BJ (cell line): ENCODE measurements around the gene FUBP1. TPM values are rescaled to one million over a fixed set of nuclear protein-coding genes. Genes with fewer than 3 reads are reported as not detected.

Experiments used
- CTCF ChIA-PET: fragments of 350-600 bp; formaldehyde crosslinking; extraction: SDS; loops from one replicate; lab custom pipeline; 2021; ENCODE audit warnings: antibody characterized with exemption, inconsistent platforms; lab: Yijun Ruan, JAX
- POLR2A ChIA-PET: fragments of 300-600 bp; sonication (Branson Sonifier 250); formaldehyde crosslinking; extraction: SDS; loops from one replicate; lab custom pipeline; 2021; ENCODE audit warnings: antibody characterized with exemption; lab: Charles Lee
- DNase-seq: peaks from one replicate; pipeline ENCODE4 v3.0.0-alpha.2; 2011; ENCODE audit warnings: low read depth
- H3K27me3 ChIP-seq: 2 replicates; pipeline ENCODE4 v1.6.0; 2011; ENCODE audit warnings: low read length; ENCODE audit not compliant: control insufficient read depth, insufficient read depth
- H3K36me3 ChIP-seq: 2 replicates; pipeline ENCODE4 v1.5.1; 2011; ENCODE audit warnings: low read length; ENCODE audit not compliant: control insufficient read depth, insufficient read depth
- H3K4me3 ChIP-seq: 2 replicates; pipeline ENCODE4 v1.5.1; 2011; ENCODE audit warnings: low read depth, mild to moderate bottlenecking, control low read depth, low read length
- polyA plus RNA-seq: library from polyadenylated mRNA; depleted of rRNA; stranded (reverse); fragments of >200 nt; gene quantifications from 2 replicates; pipeline ENCODE4 v1.2.3, GENCODE V29; 2011
- TF ChIP-seq, protein P1 (sequence below): IDR thresholded peaks from 2 replicates; pipeline ENCODE4 v1.5.1; 2011; ENCODE audit warnings: low read depth, mild to moderate bottlenecking, control low read depth, inconsistent platforms, low read length, moderate library complexity; ENCODE audit not compliant: insufficient read depth

The FUBP1 gene
- polyA plus RNA-seq, 1 experiment: 79.0 TPM

DNA sequence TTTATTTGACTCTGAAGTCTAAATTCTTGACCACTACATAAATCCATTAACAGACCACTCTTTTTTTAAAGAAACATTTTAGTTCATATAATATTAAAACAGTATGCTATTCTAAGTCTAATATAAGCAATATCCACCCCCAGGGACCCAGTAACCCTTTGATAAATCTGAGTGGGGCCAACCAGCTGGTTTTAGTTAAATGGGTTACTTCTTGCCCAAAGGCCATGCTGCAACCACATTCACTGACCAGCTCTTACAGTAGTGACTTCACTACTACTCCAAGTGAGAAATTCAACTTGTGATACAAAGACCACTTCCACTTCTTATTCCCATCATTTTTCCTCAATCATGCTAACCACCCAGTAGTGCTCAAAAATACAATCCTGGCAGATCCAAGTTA lies 20.5 kb downstream of the FUBP1 start:
- DNase-seq: no peak
- TF ChIP-seq, protein P1, sequence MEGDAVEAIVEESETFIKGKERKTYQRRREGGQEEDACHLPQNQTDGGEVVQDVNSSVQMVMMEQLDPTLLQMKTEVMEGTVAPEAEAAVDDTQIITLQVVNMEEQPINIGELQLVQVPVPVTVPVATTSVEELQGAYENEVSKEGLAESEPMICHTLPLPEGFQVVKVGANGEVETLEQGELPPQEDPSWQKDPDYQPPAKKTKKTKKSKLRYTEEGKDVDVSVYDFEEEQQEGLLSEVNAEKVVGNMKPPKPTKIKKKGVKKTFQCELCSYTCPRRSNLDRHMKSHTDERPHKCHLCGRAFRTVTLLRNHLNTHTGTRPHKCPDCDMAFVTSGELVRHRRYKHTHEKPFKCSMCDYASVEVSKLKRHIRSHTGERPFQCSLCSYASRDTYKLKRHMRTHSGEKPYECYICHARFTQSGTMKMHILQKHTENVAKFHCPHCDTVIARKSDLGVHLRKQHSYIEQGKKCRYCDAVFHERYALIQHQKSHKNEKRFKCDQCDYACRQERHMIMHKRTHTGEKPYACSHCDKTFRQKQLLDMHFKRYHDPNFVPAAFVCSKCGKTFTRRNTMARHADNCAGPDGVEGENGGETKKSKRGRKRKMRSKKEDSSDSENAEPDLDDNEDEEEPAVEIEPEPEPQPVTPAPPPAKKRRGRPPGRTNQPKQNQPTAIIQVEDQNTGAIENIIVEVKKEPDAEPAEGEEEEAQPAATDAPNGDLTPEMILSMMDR: no peak
- POLR2A ChIA-PET: no interaction called here
- Histone ChIP-seq H3K27me3 (no peaks in the 10 kb centered on the region), H3K36me3 (peaks cover 15% of the 10 kb centered on the region), H3K4me3 (no peak overlapping the region)
- CTCF ChIA-PET: no interaction called here

DNA sequence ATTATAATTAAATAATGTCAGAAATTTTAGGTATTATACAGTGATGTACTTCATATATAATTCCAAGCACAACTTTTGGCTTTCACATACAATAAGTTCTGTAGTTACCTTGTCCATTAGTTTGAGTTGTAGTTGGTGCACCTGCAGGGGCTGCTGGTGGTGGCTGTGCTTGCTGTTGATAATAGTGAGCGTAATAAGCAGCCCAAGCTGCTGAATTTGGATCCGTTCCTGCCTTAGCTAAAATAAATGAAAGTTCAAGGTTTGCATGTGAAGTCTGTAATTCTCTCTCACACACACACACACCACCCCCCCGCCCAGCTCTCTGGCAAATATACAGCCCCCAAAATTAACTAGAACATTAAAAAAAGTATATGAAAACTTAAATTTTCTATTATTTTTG lies 22.4 kb downstream of the FUBP1 start:
- H3K36me3 ChIP-seq: peaks cover 16% of the 10 kb centered on the region
- ChIA-PET CTCF (interaction anchor here (0.8 to 1.6 kb wide), 2 partner anchors 14 to 157 kb away, joined by 3 read pairs; no protein-coding TSS in a partner anchor), POLR2A (no interaction called here)
- no peak overlapping the region for H3K4me3 ChIP-seq
- H3K27me3 ChIP-seq: no peaks in the 10 kb centered on the region
- no peak for DNase-seq
- TF ChIP-seq, protein P1: no peak

DNA sequence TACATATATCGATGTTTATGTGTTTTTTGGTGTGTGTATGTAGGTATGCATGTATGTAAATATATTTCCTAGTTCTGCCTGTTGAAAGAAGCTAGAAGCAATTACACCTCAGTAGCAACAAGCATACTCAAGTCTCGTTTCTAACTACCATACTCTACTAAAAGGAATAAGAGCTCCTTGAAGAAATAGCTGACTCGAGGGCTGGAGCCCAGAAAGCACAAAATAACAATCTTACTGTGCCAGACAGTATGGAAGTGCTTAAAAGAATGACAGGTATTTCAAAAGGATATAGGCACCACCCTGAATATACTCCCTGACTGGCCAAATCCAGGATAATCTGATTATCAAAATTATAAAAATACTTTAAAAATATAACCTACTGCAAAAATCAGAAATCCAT lies 23.2 kb downstream of the FUBP1 start:
- no peak for DNase-seq
- ChIA-PET POLR2A (no interaction called here), CTCF (interaction anchor here (0.7 to 1.6 kb wide), 4 partner anchors 13 to 159 kb away, joined by 3 read pairs; no protein-coding TSS in a partner anchor)
- Histone ChIP-seq H3K27me3 (no peaks in the 10 kb centered on the region), H3K4me3 (no peak overlapping the region), H3K36me3 (peaks cover 16% of the 10 kb centered on the region)
- TF ChIP-seq, protein P1: no peak

DNA sequence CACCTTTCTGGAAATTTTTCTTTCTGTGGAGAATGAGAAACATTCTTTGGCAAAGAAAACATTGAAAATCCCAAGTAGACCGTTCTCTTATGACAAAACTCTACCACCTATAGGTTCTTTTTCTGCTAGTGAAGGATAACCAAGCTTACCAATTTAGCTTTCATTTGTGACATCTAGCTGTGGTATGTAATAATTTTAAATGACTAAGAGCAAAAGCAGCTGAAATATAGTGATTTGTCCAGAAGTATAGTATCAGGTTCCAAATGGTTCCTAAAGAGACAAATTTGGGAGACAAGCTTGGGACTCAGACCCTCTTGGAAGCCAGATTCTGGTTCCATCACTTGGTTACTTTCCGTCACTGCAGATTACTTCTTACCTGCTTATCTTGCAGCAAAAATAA lies 24.4 kb downstream of the FUBP1 start:
- ChIA-PET POLR2A (no interaction called here), CTCF (interaction anchor here (0.6 to 1.0 kb wide), 2 partner anchors 21 to 159 kb away, joined by 3 to 4 read pairs; no protein-coding TSS in a partner anchor)
- DNase-seq: no peak
- TF ChIP-seq, protein P1: no peak
- Histone ChIP-seq H3K36me3 (peaks cover 14% of the 10 kb centered on the region), H3K27me3 (no peaks in the 10 kb centered on the region), H3K4me3 (no peak overlapping the region)

DNA sequence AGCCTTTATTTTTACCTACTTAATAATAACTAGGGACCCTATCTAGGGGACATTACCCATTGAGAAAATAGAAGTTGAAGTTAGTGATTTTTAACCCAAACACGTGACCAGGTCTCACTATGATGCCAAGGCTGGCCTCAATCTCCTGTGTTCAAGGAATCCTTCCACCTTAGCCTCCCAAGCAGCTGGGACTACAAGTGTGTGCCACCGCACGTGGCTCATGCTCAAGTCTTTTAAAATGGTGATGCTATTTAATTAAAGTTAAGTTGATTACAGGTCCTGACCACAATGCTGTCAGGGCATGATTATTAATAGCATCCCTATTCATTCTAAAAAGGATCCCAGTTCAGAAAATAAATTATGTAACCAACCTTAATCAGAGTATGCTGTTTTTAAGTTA lies 25.0 kb downstream of the FUBP1 start:
- no peak overlapping the region for H3K4me3 ChIP-seq
- H3K36me3 ChIP-seq: peaks cover 13% of the 10 kb centered on the region
- no peaks in the 10 kb centered on the region for H3K27me3 ChIP-seq
- TF ChIP-seq, protein P1: no peak
- POLR2A ChIA-PET: no interaction called here
- DNase-seq: no peak
- CTCF ChIA-PET: interaction anchor here (0.6 to 1.0 kb wide), 2 partner anchors 22 to 160 kb away, joined by 3 to 4 read pairs; no protein-coding TSS in a partner anchor
